A673 (cell line): Measurements from ENCODE around the gene NGDN. TPM values are rescaled to one million over a fixed set of nuclear protein-coding genes. Genes with fewer than 3 reads are reported as not detected.

Source experiments
- BruUV-seq: library from RNA; stranded (reverse); fragments of 400-500 nt; replicated peaks from 2 replicates; lab custom pipeline; 2021; lab: Mats Ljungman, UMichigan
- CTCF ChIA-PET: fragments of 300-600 bp; sonication (Branson Sonifier 250); formaldehyde crosslinking; loops from one replicate; lab custom pipeline; 2022; ENCODE audit warnings: antibody characterized with exemption; lab: Charles Lee
- POLR2A ChIA-PET: fragments of 300-600 bp; sonication (Branson Sonifier 250); formaldehyde crosslinking; loops from one replicate; lab custom pipeline; 2022; ENCODE audit warnings: antibody characterized with exemption; ENCODE audit not compliant: low non-redundant PET; lab: Charles Lee
- DNase-seq: peaks from one replicate; pipeline ENCODE4 v3.0.0-alpha.2; 2015; ENCODE audit warnings: low spot score
- H3K27ac ChIP-seq: fragments of 200-600 bp; sonication (generic); 2 replicates; pipeline ENCODE4 v1.5.1; 2016; ENCODE audit warnings: mixed run types, low read depth, mild to moderate bottlenecking, mixed read lengths, antibody characterized with exemption, low read length; ENCODE audit not compliant: poor library complexity, severe bottlenecking
- H3K27me3 ChIP-seq: fragments of 200-600 bp; sonication (generic); replicated peaks from 2 replicates; pipeline ENCODE4 v1.6.1; 2017; ENCODE audit warnings: mixed run types, low read depth, mild to moderate bottlenecking, mixed read lengths, antibody characterized with exemption, low read length; ENCODE audit not compliant: insufficient read depth, poor library complexity
- H3K36me3 ChIP-seq: fragments of 200-600 bp; sonication (generic); 2 replicates; pipeline ENCODE4 v1.6.1; 2016; ENCODE audit warnings: mixed run types, mild to moderate bottlenecking, mixed read lengths, antibody characterized with exemption, low read length; ENCODE audit not compliant: insufficient read depth, poor library complexity, severe bottlenecking
- H3K4me1 ChIP-seq: fragments of 200-600 bp; sonication (generic); 2 replicates; pipeline ENCODE4 v1.6.1; 2017; ENCODE audit warnings: mixed run types, mild to moderate bottlenecking, mixed read lengths, antibody characterized with exemption, low read length; ENCODE audit not compliant: insufficient read depth, poor library complexity, severe bottlenecking
- H3K4me3 ChIP-seq: fragments of 200-600 bp; sonication (generic); 2 replicates; pipeline ENCODE4 v1.5.1; 2016; ENCODE audit warnings: low read depth, mixed run types, mild to moderate bottlenecking, mixed read lengths, low read length; ENCODE audit not compliant: poor library complexity, severe bottlenecking
- H3K9me3 ChIP-seq: fragments of 200-600 bp; sonication (generic); 2 replicates; pipeline ENCODE4 v1.6.1; 2016; ENCODE audit warnings: mixed run types, low read depth, mild to moderate bottlenecking, mixed read lengths, antibody characterized with exemption, low read length; ENCODE audit not compliant: poor library complexity, severe bottlenecking
- CTCF ChIP-seq: fragments of 300-800, 200-600 bp; sonication (generic); conservative IDR thresholded peaks from 2 replicates; pipeline ENCODE4 v1.5.1; 2017; ENCODE audit warnings: low read depth, mild to moderate bottlenecking, antibody characterized with exemption, low read length, moderate library complexity, mixed read lengths
- EZH2 ChIP-seq: fragments of 200-600 bp; sonication (generic); IDR thresholded peaks from 2 replicates; pipeline ENCODE4 v1.6.1; 2017; ENCODE audit warnings: borderline replicate concordance, low read depth, mild to moderate bottlenecking, mixed read lengths, antibody characterized with exemption, low read length; ENCODE audit not compliant: poor library complexity, severe bottlenecking
- intact Hi-C: fragments of 100-400 bp; cut with micrococcal nuclease; formaldehyde crosslinking; loops from one replicate; pipeline ENCODE4 v1.10.0; 2022; ENCODE audit not compliant: unreplicated experiment
- total RNA-seq: library from RNA; stranded (reverse); gene quantifications from 2 replicates; pipeline ENCODE4 v1.2.3, GENCODE V29; 2021

NGDN gene
- total RNA-seq, 1 experiment from 2014 or later: 71.2 TPM

- TF ChIP-seq EZH2 (no peak), CTCF (no peak)
- no peak overlapping the region for H3K27ac ChIP-seq
- no TSS peak for BruUV-seq
- DNase-seq: no peak
- H3K9me3 ChIP-seq: no peaks in the 10 kb centered on the region
- CTCF ChIA-PET: interaction anchor here (0.6 kb wide), 1 partner anchor 48 kb away, joined by 4 read pairs; no protein-coding TSS in a partner anchor
- POLR2A ChIA-PET: no interaction called here
- intact Hi-C loops: no loop called here
- H3K4me1 ChIP-seq: no peaks in the 10 kb centered on the region
- no peak overlapping the region for H3K4me3 ChIP-seq
- no peaks in the 10 kb centered on the region for H3K27me3 ChIP-seq
- H3K36me3 ChIP-seq: no peaks in the 10 kb centered on the region
Measured at GRCh38 chr14:23430016-23430722, 39.3 kb upstream of the NGDN start.

DNA sequence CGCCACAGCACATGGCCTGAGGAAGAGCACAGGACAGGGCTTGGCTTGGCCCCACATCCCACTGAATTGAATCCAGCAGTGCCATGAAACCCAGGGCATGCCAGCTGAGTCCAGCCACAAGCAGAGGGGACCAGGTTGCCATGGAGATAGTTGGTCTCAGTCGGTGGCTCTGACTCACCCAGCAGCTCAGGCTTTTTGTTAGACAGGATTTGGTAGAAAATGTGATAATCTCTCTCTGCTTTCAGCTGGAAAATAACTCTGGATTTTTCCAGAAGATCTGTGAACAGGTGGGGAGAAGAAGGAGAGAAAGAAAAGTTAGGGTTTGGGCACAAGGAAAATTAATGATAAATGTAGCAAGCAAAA, 38.8 kb upstream of the NGDN start:
- POLR2A ChIA-PET: no interaction called here
- peak; percentile 47 for DNase-seq

GRCh38 chr14:23431486-23431885, 38.0 kb upstream of the NGDN start:
- H3K4me3 ChIP-seq: no peak overlapping the region
- H3K36me3 ChIP-seq: no peaks in the 10 kb centered on the region
- intact Hi-C loops: no loop called here
- DNase-seq: no peak
- no peak overlapping the region for H3K27ac ChIP-seq
- no TSS peak for BruUV-seq
- no peaks in the 10 kb centered on the region for H3K9me3 ChIP-seq
- POLR2A ChIA-PET: no interaction called here
- CTCF ChIA-PET: no interaction called here
- TF ChIP-seq CTCF: no peak
- H3K4me1 ChIP-seq: no peaks in the 10 kb centered on the region
- no peaks in the 10 kb centered on the region for H3K27me3 ChIP-seq

More for the DNA sequence above, 38.8 kb upstream of the NGDN start:
- no peaks in the 10 kb centered on the region for H3K27me3 ChIP-seq
- no TSS peak for BruUV-seq
- no peak overlapping the region for H3K27ac ChIP-seq
- no peak overlapping the region for H3K4me3 ChIP-seq
- no peaks in the 10 kb centered on the region for H3K9me3 ChIP-seq
- intact Hi-C loops: no loop called here
- no peaks in the 10 kb centered on the region for H3K4me1 ChIP-seq
- H3K36me3 ChIP-seq: no peaks in the 10 kb centered on the region
- CTCF ChIA-PET: no interaction called here
- no peak for TF ChIP-seq CTCF
